Measurements from ENCODE around the gene ALDH4A1.

- TF ChIP-seq, protein P1, sequence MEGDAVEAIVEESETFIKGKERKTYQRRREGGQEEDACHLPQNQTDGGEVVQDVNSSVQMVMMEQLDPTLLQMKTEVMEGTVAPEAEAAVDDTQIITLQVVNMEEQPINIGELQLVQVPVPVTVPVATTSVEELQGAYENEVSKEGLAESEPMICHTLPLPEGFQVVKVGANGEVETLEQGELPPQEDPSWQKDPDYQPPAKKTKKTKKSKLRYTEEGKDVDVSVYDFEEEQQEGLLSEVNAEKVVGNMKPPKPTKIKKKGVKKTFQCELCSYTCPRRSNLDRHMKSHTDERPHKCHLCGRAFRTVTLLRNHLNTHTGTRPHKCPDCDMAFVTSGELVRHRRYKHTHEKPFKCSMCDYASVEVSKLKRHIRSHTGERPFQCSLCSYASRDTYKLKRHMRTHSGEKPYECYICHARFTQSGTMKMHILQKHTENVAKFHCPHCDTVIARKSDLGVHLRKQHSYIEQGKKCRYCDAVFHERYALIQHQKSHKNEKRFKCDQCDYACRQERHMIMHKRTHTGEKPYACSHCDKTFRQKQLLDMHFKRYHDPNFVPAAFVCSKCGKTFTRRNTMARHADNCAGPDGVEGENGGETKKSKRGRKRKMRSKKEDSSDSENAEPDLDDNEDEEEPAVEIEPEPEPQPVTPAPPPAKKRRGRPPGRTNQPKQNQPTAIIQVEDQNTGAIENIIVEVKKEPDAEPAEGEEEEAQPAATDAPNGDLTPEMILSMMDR (conservative IDR thresholded peaks at IDR 0.05; ENCODE audit: low read depth, low read length), result no peak
- TF ChIP-seq EZH2 (IDR thresholded peaks at IDR 0.05; ENCODE audit: borderline replicate concordance, low read depth, low read length, poor library complexity, severe bottlenecking), result no peak
Observed at GRCh38 chr1:18856435-18856834, 45.9 kb downstream of the ALDH4A1 start.
